Fibroblast of pulmonary artery (primary cell): ENCODE data around the gene MGMT.

Experiments
- DNase-seq: peaks from one replicate; pipeline ENCODE4 v3.0.0-alpha.2; 2010; ENCODE audit warnings: low read depth
- H3K4me3 ChIP-seq: replicated peaks from 2 replicates; pipeline ENCODE4 v1.5.1; 2011; ENCODE audit warnings: low read depth, mild to moderate bottlenecking, control low read depth, low read length, moderate library complexity
- CTCF ChIP-seq: IDR thresholded peaks from 2 replicates; pipeline ENCODE4 v1.5.1; 2011; ENCODE audit warnings: mild to moderate bottlenecking, control low read depth, low read length, inconsistent platforms; ENCODE audit errors: missing control alignments

The MGMT gene

GRCh38 chr10:129637846-129638245 lies 170.8 kb downstream of the MGMT start:
- H3K4me3 ChIP-seq, result no peak overlapping the region
- DNase-seq, result no peak
- TF ChIP-seq CTCF, result no peak

GRCh38 chr10:129641351-129641750 lies 174.3 kb downstream of the MGMT start:
- DNase-seq, result no peak
- TF ChIP-seq CTCF, result no peak
- no peak overlapping the region for H3K4me3 ChIP-seq

GRCh38 chr10:129641982-129642381 lies 174.9 kb downstream of the MGMT start:
- no peak for TF ChIP-seq CTCF
- no peak overlapping the region for H3K4me3 ChIP-seq
- DNase-seq, result no peak

- H3K4me3 ChIP-seq, result no peak overlapping the region
- no peak for TF ChIP-seq CTCF
- DNase-seq, result no peak
These were observed 175.4 kb downstream of the MGMT start for GRCh38 chr10:129642427-129642826.

GRCh38 chr10:129643266-129643665 lies 176.2 kb downstream of the MGMT start:
- no peak for TF ChIP-seq CTCF

GRCh38 chr10:129645487-129645886 lies 178.4 kb downstream of the MGMT start:
- H3K4me3 ChIP-seq, result no peak overlapping the region
- no peak for TF ChIP-seq CTCF
- DNase-seq, result no peak

More at GRCh38 chr10:129643266-129643665, 176.2 kb downstream of the MGMT start:
- H3K4me3 ChIP-seq, result no peak overlapping the region
- DNase-seq, result no peak

- TF ChIP-seq CTCF, result no peak
- H3K4me3 ChIP-seq, result no peak overlapping the region
- DNase-seq, result no peak
These were observed 179.9 kb downstream of the MGMT start for GRCh38 chr10:129646973-129647372.
